Fibroblast of pulmonary artery (primary cell): ENCODE results near the gene ITGB5.

Experiments used
- DNase-seq: peaks from one replicate; pipeline ENCODE4 v3.0.0-alpha.2; 2010; ENCODE audit warnings: low read depth
- H3K4me3 ChIP-seq: replicated peaks from 2 replicates; pipeline ENCODE4 v1.5.1; 2011; ENCODE audit warnings: low read depth, mild to moderate bottlenecking, control low read depth, low read length, moderate library complexity
- CTCF ChIP-seq: IDR thresholded peaks from 2 replicates; pipeline ENCODE4 v1.5.1; 2011; ENCODE audit warnings: mild to moderate bottlenecking, control low read depth, low read length, inconsistent platforms; ENCODE audit errors: missing control alignments

The ITGB5 gene

GRCh38 chr3:124893526-124893925 lies 6.4 kb upstream of the ITGB5 start:
- DNase-seq: no peak
- no peak overlapping the region for H3K4me3 ChIP-seq
- TF ChIP-seq CTCF: no peak

- TF ChIP-seq CTCF: no peak
- no peak for DNase-seq
- H3K4me3 ChIP-seq: no peak overlapping the region
Measured at GRCh38 chr3:124890573-124891190, 3.5 kb upstream of the ITGB5 start.

- DNase-seq: no peak
- no peak for TF ChIP-seq CTCF
- H3K4me3 ChIP-seq: no peak overlapping the region
Measured at GRCh38 chr3:124888482-124889441, 1.6 kb upstream of the ITGB5 start.

- DNase-seq: no peak
- peak overlapping the region; percentile 67 for H3K4me3 ChIP-seq
- no peak for TF ChIP-seq CTCF
Measured at GRCh38 chr3:124887932-124888298, 750 bp upstream of the ITGB5 start.

- peak overlapping the region; percentile 67 for H3K4me3 ChIP-seq
- peak; percentile 47 for DNase-seq
Measured at GRCh38 chr3:124886168-124887056, 753 bp downstream of the ITGB5 start.

More at GRCh38 chr3:124886168-124887056, 753 bp downstream of the ITGB5 start:
- TF ChIP-seq CTCF: no peak
